GM21423 (cell line): ENCODE data around the gene NUDCD3.
A peak's percentile ranks its signal among the peaks of the same experiment; 100 is the strongest.
"Not testable (repeated sequence)": the region's sequence is repeated elsewhere in the genome, so short reads cannot be mapped to it uniquely, and the experiment has no call there.

Experiments
- ATAC-seq: cut with Tn5 transposase; IDR thresholded peaks from one replicate; pipeline ENCODE4 v1.9.1; 2021; ENCODE audit warnings: mild to moderate bottlenecking, moderate library complexity; ENCODE audit not compliant: unreplicated experiment

The NUDCD3 gene

DNA sequence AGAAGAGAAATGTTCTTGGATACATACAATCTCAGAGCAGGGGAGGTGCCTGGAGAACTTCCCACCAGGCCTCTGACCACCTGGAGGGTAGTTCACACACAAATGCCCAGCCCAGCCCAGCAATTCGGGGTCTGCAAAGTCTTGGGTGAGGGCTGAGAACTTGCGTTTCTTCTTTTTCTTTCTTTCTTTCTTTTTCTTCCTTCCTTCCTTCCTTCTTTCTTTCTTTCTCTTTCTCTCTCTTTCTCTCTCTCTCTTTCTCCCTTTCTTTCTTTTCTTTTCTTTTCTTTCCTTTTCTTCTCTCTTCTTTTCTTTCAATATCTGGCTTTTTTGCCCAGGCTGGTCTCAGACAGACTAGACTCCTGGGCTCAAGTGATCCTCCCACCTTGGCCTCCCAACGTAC, 28.3 kb upstream of the NUDCD3 start:
- no peak for ATAC-seq

- ATAC-seq: no peak
These were observed 26.7 kb upstream of the NUDCD3 start for GRCh38 chr7:44517175-44517574.

DNA sequence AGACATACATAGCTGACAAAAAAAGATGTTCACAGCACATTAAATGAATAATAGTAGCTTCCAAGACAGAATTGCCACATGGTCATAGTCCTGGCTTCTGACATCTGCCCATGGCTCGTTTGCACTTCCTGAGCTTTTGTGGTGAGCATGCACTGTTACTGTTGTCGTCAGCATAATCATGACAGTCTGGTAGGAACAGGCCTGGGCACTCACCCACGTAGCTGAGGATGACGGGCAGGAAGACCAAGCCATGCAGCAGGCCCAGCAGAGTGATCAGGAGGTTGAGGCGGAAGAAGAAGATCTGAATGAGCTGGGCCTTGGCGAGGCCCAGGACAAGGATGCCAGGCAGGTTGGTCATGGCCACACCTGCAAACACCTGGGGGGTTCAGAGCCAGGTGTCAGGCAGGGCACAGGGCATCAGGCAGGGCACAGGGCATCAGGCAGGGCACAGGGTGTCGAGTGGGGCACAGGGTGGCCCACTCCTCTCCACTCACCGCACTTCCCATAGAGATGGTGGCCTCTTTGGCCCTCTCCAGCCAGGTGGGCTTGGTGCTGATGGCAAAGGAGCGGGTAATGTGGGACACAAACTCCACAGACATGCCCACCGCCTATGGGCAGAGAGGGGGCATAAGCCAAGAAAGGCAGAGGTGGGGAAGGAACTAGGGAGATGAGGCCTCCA, 25.3 kb upstream of the NUDCD3 start:
- no peak for ATAC-seq

DNA sequence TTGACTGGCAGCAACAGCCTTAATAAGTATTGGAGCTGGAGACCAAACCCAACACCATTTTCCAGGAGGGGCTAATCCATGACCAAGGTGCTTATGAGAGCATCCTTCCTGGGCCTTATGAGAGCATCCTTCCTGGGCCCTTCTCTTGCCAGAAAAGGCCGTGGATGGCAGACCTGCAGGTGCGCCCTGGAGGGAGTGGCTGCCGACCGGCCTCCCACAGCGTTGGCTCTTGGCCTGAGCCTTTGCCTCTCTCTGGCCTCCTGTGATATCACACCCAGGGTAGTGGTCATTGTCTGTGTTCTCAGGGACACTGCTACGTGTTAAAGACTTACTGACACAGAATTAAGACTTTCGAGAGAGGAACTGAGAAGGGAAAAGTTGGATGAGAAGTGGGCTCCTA, 22.3 kb upstream of the NUDCD3 start:
- no peak for ATAC-seq

DNA sequence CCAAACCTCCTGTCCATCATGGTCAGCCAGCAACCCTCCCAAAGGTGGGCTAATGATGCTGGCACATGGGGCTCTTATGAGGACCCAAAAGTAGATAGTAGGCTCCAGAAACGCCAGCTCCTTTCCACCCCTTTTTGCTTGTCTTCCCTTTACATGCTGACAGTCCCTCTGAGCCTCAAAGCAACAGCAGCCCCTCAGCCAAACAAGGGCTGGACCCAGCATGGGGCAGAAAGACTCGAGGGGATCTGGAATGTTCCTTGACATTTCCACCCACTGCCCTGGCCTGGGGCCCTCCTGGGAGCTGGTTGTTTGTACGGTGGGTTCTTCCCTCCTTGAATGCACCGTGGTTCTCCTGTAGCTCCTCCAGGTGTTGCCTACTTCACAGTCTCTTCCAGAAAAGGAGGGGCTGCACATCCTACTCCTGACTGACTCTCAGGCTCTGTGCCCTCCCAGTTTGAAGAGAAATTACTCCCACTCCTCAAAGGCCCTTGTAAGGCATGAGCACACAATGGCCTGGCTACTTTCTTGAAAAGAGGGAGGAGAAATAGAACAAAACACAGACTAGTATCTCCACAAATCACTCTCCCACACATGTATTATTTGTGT, 21.5 kb upstream of the NUDCD3 start:
- no peak for ATAC-seq

GRCh38 chr7:44511236-44511635, 20.8 kb upstream of the NUDCD3 start:
- ATAC-seq: no peak

DNA sequence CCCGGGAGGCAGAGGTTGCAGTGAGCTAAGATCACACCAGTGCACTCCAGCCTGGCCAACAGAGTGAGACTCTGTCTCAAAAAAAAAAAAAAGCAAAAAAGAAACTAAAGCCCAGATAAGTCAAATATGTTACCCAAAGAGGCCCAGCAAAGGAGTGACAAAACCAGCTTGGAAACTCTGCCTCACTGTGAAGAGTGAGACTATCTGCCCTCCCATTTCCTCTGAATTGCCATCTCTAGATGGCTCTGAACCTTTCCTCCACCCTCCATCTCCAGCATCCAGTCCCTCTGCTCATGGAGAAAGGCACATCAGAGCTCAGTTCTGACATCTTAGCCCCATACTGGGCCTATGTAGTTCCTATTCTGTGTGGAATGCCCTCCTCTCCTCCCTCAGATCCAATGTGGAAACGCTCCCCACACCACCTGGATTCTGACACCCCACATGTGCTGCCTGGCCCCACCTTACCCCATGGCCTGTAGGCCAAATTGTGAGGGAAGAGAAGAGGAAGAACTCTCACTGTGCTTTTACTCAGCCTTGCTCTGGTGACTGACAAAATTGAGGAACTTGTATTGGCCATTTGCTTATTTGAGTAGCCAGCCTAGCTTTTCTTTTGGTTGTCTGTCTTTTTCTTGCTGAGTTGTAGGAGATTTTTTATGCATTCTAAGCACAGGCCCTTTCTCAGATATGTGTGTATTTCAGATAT, 18.0 kb upstream of the NUDCD3 start:
- no peak for ATAC-seq

- ATAC-seq: not testable (repeated sequence)
These were observed 16.3 kb upstream of the NUDCD3 start for GRCh38 chr7:44506592-44507288.

GRCh38 chr7:44505595-44505994, 15.1 kb upstream of the NUDCD3 start:
- ATAC-seq: no peak

GRCh38 chr7:44498230-44498954, 7.9 kb upstream of the NUDCD3 start:
- ATAC-seq: no peak

GRCh38 chr7:44497155-44498027, 6.9 kb upstream of the NUDCD3 start:
- no peak for ATAC-seq

DNA sequence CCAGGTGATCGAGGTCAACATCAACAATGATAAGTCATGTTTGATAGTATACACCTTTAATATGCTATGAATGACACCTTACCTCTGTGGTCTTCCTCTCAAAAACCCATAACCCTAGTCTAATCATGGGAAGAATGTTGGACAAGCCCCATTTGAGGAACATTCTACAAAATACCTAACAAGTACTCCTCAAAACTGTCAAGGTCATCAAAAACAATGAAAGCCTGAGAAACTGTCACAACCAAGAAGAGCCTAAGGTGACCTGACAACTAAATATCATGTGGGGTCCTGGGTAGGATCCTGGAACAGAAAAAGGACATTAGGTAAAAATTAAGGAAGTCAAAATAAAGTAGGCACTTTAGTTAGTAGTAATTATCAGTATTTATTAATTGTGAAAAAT, 5.9 kb upstream of the NUDCD3 start:
- no peak for ATAC-seq

DNA sequence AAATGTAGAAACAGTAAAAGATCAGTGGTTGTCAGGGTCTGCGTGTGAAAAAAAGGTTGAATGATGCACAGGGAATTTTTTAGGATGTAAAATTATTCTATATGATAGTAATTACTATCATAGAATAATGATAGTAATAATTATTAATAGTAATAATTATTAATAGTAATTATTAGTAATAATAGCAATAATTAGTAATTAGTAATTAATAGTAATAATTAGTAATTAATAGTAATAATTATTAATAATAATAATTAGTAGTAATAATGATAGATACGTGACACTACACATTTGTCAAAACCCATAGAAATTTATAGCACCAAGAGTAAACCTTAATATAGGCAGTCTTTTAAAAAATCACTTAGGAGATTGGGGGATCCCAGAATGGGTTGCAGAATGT, 4.5 kb upstream of the NUDCD3 start:
- ATAC-seq: no peak

- no peak for ATAC-seq
These were observed 771 bp upstream of the NUDCD3 start for GRCh38 chr7:44491229-44491628.

DNA sequence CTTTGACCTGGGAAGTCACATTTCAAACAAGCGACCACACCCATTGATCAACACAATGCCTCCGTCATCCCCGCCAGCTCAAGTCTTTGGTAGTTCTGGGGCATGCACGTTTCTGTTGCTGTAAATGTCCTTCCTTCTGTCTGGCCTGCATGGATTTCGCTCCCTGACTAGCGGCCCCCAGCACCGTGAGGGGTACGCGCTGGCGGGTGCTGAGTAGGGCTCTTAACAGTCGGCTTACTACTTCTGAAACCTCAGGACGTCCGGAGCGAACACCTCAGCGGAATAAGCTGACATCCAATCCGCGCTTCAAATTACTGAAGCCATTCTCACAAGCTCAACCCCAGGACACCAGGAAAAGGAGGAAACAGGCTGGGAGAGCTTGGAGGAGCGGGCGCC, 505 bp downstream of the NUDCD3 start:
- peak; percentile 19 for ATAC-seq

GRCh38 chr7:44488955-44489354, 1.5 kb downstream of the NUDCD3 start:
- ATAC-seq: no peak

GRCh38 chr7:44486693-44487092, 3.8 kb downstream of the NUDCD3 start:
- no peak for ATAC-seq

GRCh38 chr7:44486001-44486400, 4.5 kb downstream of the NUDCD3 start:
- ATAC-seq: no peak

- ATAC-seq: no peak
These were observed 5.8 kb downstream of the NUDCD3 start for GRCh38 chr7:44484482-44485313.
